Dedifferentiated amniotic fluid mesenchymal stem cell (primary cell): Measurements from ENCODE around the gene MVP.
A peak's percentile ranks its signal among the peaks of the same experiment; 100 is the strongest.
"Not testable (repeated sequence)": the region's sequence is repeated elsewhere in the genome, so short reads cannot be mapped to it uniquely, and the experiment has no call there.

Experiments used
- DNase-seq: peaks from one replicate; pipeline ENCODE4 v3.0.0-alpha.2; 2016; ENCODE audit errors: extremely low spot score

MVP gene

GRCh38 chr16:29815032-29815721 lies 5.1 kb upstream of the MVP start:
- DNase-seq, result no peak

GRCh38 chr16:29815793-29816693 lies 4.2 kb upstream of the MVP start, which contains the start of gene PAGR1:
TSS of gene PAGR1 (plus strand) at chr16:29816152. CDS start at chr16:29816526, 374 bp downstream.
- DNase-seq, result peak; percentile 99

- peak; percentile 49 for DNase-seq
Measured at GRCh38 chr16:29816694-29817441, 3.4 kb upstream of the MVP start.

GRCh38 chr16:29818082-29818481 lies 2.2 kb upstream of the MVP start:
- DNase-seq, result no peak

- no peak for DNase-seq
Measured at GRCh38 chr16:29819506-29819905, 756 bp upstream of the MVP start.

- DNase-seq, result no peak
Measured at GRCh38 chr16:29820730-29821642, 724 bp downstream of the MVP start.

- peak; percentile 66 for DNase-seq
Measured at GRCh38 chr16:29821643-29822115, 1.4 kb downstream of the MVP start.

GRCh38 chr16:29824589-29825144 lies 4.4 kb downstream of the MVP start:
- DNase-seq, result peak; percentile 36

GRCh38 chr16:29825145-29826044 lies 5.1 kb downstream of the MVP start:
- no peak for DNase-seq

- DNase-seq, result no peak
Measured at GRCh38 chr16:29826342-29826695, 6.1 kb downstream of the MVP start.

- DNase-seq, result no peak
Measured at GRCh38 chr16:29830774-29831173, 10.5 kb downstream of the MVP start.

GRCh38 chr16:29831490-29831889 lies 11.2 kb downstream of the MVP start:
- DNase-seq, result no peak

GRCh38 chr16:29833219-29833618 lies 13.0 kb downstream of the MVP start:
- DNase-seq, result not testable (repeated sequence)

GRCh38 chr16:29834079-29834478 lies 13.8 kb downstream of the MVP start:
- no peak for DNase-seq

- no peak for DNase-seq
Measured at GRCh38 chr16:29835926-29836325, 15.7 kb downstream of the MVP start.

- no peak for DNase-seq
Measured at GRCh38 chr16:29836623-29837022, 16.4 kb downstream of the MVP start.

- no peak for DNase-seq
Measured at GRCh38 chr16:29837841-29838240, 17.6 kb downstream of the MVP start.

- DNase-seq, result no peak
Measured at GRCh38 chr16:29839822-29840221, 19.6 kb downstream of the MVP start.

GRCh38 chr16:29840240-29840639 lies 20.0 kb downstream of the MVP start:
- no peak for DNase-seq

- DNase-seq, result no peak
Measured at GRCh38 chr16:29841631-29842030, 21.4 kb downstream of the MVP start.
